ENCODE results near the gene ATG5.
"Not testable (repeated sequence)": the region's sequence is repeated elsewhere in the genome, so short reads cannot be mapped to it uniquely, and the experiment has no call there.

Gene ATG5

GRCh38 chr6:106308985-106309384 is 16.6 kb downstream of the ATG5 start:
- no peak for DNase-seq

DNA sequence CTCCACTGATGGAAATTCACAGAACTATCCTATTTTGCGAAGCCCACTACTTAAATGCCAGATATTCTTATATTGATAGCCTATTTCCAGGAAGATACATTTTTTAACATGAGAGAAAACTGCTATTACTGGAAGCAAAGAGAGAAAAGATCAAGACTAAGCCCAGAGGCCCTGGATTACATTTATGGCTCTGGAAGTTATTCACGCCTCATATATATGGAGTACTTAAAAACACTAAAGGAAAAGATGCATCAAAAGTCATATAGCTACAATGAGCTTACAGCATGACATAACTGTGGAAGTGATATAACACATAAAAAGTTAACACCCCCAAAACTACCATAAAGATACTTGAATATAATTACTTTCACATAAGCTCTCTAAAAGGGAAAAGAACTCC is 19.8 kb downstream of the ATG5 start:
- no peak for DNase-seq

GRCh38 chr6:106300944-106301343 is 24.6 kb downstream of the ATG5 start:
- no peak for DNase-seq

GRCh38 chr6:106300020-106300780 is 25.4 kb downstream of the ATG5 start:
- no peak for DNase-seq

DNA sequence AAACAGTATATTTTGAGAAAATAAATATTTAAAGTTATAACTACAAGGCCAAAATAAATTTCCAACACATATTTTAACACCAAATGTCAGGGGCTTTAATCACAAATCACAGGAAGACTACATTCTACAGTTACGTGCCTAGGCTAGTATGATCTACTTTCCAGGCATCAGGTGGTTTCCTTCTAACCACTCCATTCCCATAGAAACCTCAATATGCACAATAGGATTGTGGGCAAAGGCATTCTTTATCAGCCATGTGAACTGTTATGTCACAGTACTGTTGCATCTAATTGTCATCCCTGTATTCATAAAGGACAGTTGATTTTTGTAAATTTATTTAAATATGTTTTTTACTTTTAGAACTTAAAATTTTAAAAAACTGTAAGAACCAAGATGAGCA is 32.4 kb downstream of the ATG5 start:
- DNase-seq = no peak

GRCh38 chr6:106290954-106291353 is 34.6 kb downstream of the ATG5 start:
- no peak for DNase-seq

DNA sequence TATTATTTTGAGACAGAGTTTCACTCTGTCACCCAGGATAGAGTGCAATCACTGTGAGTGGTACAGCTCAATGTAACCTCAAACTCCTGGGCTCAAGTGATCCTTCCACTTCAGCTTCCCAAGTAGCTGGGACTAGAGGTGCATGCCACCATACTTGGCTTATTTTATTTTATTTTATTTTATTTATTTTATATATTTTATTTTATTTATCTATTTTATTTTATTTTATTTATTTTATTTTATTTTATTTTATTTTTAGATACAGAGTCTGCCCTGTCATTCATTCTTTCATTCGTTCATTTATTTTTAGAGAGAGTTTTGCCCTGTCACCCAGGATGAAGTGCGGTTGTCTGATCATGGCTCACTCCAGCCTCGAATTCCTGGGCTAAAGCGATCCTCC is 35.5 kb downstream of the ATG5 start:
- no peak for DNase-seq

DNA sequence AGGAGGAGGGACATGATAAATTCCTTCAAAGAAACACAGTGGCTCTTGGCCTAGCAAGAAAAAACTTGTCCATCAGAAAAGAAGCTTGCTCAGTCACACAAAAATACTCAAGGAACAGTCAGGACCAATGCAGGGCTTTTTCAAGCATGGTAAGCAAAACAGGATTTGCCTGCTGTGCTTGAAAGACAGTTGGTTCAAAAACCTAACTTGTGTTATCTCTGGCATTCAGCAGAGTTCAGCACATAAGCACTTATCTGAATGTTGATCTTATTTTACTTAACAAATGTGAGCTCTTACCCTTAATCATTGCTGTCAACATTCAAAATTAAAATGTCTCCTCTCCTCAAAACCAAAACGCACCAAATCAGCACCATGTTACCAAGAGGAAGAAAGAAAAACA is 38.3 kb downstream of the ATG5 start:
- DNase-seq = no peak

GRCh38 chr6:106286746-106287145 is 38.8 kb downstream of the ATG5 start:
- DNase-seq = no peak

- DNase-seq = no peak
Observed at GRCh38 chr6:106283481-106283880, 42.1 kb downstream of the ATG5 start.

DNA sequence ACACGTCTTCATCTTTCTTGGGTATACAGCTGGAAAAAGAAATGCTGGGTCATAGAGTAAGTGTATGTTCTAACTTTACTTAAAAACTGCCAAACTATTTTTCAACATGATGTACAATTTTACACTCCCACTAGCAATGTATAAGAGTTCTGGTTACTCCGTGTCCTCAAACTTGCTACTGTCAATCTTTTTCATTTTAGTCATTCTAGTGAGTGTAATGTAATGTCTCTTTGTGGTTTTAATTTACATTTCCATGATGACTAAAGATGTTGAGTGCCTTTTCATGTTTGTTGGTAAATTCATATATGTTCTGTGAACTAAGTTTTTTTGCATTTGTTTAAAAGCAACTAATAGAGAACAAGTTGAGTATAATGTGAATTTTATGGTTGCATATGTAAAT is 43.9 kb downstream of the ATG5 start:
- DNase-seq = no peak

- no peak for DNase-seq
Observed at GRCh38 chr6:106281088-106281487, 44.5 kb downstream of the ATG5 start.

DNA sequence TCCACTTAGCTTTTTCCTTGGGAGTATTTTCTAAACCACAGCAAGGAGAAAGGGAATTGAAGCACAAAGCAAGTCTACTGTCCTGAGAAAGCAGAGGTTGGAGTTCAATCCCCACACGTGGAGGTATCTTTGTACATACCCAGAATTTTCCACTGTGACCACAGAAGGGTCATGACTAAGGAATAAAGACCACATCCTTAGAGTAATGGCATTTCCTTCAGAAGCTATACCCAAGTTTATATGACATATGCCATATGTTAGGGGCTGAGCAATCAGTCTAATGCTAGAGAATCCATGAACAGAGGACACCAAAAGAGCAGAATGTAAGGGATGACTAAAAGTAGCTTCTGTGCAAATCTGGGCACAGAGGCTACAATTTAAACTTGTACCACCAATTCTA is 46.4 kb downstream of the ATG5 start:
- no peak for DNase-seq

DNA sequence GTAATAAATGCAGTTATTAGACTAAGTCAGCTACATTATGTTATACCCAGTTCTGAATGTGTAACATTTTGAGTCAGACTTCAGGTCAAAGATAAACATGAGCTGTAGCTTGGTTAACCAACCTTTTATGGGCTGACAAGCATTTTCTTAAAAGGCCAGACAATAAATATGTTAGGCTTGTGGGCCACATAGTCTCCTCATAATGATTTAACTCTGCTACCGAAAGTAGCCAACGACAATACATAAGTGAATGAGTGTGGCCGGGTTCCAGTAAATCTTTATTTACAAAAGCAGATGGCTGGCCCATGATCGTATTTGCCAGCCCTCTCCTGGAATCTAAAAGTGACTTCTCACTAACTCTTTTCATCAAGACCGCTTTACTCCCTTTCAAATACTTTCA is 49.9 kb downstream of the ATG5 start:
- no peak for DNase-seq

GRCh38 chr6:106273087-106273486 is 52.5 kb downstream of the ATG5 start:
- DNase-seq = no peak

GRCh38 chr6:106272287-106272686 is 53.3 kb downstream of the ATG5 start:
- no peak for DNase-seq

- DNase-seq = no peak
Observed at GRCh38 chr6:106270414-106270813, 55.1 kb downstream of the ATG5 start.

DNA sequence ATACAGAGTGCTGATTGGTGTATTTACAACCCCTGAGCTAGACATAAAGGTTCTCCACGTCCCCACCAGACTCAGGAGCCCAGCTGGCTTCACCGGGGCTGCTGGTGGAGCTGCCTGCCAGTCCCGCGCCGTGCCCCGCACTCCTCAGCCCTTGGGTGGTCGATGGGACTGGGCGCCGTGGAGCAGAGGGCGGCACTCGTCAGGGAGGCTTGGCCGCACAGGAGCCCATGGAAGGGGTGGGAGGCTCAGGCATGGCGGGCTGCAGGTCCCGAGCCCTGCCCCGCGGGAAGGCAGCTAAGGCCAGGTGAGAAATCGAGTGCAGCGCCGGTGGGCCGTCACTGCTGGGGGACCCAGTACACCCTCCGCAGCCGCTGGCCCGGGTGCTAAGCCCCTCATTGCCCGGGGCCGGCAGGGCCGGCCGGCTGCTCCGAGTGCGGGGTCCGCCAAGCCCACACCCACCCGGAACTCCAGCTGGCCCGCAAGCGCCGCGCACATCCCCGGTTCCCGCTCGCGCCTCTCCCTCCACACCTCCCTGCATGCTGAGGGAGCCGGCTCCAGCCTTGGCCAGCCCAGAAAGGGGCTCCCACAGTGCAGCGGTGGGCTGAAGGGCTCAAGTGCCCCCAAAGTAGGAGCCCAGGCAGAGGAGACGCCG is 56.2 kb downstream of the ATG5 start:
- not testable (repeated sequence) for DNase-seq

- not testable (repeated sequence) for DNase-seq
Observed at GRCh38 chr6:106268500-106268899, 57.1 kb downstream of the ATG5 start.

- not testable (repeated sequence) for DNase-seq
Observed at GRCh38 chr6:106264433-106264832, 61.1 kb downstream of the ATG5 start.

DNA sequence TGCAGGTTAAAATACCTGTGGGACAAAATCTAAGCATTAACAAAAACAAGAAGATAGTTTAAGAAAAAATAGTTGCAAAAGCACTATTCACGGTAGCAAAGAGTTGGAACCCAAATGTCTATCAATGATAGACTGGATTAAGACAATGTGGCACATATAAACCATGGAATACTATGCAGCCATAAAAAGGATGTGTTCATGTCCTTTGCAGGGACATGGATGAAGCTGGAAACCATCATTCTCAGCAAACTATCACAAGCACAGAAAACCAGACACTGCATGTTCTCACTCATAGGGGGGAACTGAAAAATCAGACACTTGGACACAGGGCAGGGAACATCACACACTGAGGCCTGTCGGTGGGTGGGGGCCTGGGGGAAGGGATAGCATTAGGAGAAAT is 65.8 kb downstream of the ATG5 start:
- DNase-seq = not testable (repeated sequence)

DNA sequence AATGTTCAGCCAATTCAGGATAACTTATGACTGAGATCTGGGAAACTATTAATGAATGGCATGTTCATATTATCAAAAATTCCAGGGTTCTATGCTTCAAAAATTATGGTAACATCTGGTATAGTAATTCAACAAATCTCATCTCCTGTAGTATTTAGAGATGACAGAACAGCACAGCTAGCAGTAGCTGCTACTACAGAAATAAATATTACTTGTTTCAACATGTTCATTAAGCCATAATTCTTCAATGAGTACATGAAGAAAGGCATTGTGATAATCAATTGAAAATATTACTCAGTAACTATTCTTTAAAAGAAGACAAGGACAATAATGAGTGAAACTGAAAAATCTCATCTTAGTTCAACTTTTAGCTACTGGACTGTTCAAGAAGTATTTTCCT is 66.8 kb downstream of the ATG5 start:
- no peak for DNase-seq

DNA sequence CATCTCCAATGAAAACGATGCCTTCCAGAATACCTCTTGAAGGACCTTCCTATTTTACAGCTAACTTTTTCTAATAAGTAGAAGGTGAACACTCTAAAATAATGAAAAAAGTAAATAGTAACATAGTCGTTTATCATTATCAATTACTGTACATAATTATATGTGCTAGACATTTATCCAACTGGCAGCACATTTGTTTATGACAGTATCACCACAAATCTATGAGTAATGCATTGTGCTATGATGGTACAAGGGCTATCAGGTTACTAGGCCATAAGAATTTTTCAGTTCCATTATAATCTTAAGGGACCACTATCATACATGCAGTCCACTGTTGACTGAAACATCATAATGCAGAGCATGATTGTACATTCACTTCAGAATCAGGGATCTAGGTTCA is 68.4 kb downstream of the ATG5 start:
- DNase-seq = no peak

GRCh38 chr6:106256201-106256968 is 69.2 kb downstream of the ATG5 start:
- DNase-seq = no peak

Measured in 8988T (cell line).